H9 (cell line): ENCODE measurements around the gene LRP2. TPM values are rescaled to one million over a fixed set of nuclear protein-coding genes. Genes with fewer than 3 reads are reported as not detected.

Source experiments
- DNase-seq: peaks from one replicate; pipeline ENCODE4 v3.0.0-alpha.2; 2017
- H2AFZ ChIP-seq: one replicate; pipeline ENCODE4 v1.6.1; 2013; ENCODE audit warnings: mild to moderate bottlenecking, low read length, control low read depth, moderate library complexity
- H2AK5ac ChIP-seq: 2 replicates; pipeline ENCODE4 v1.6.1; 2013; ENCODE audit warnings: low read length, control low read depth, mixed read lengths; ENCODE audit not compliant: insufficient read length
- H2BK120ac ChIP-seq: one replicate; pipeline ENCODE4 v1.6.1; 2013; ENCODE audit warnings: low read depth, mild to moderate bottlenecking, low read length, control low read depth, inconsistent platforms; ENCODE audit not compliant: poor library complexity, severe bottlenecking
- H2BK12ac ChIP-seq: 2 replicates; pipeline ENCODE4 v1.6.1; 2013; ENCODE audit warnings: low read length, control low read depth, mixed read lengths, low read depth; ENCODE audit not compliant: insufficient read length
- H2BK15ac ChIP-seq: 2 replicates; pipeline ENCODE4 v1.6.1; 2013; ENCODE audit warnings: low read depth, low read length, control low read depth
- H2BK20ac ChIP-seq: one replicate; pipeline ENCODE4 v1.6.1; 2013; ENCODE audit warnings: low read depth, mild to moderate bottlenecking, low read length, control low read depth, inconsistent platforms; ENCODE audit not compliant: poor library complexity, severe bottlenecking
- H2BK5ac ChIP-seq: 2 replicates; pipeline ENCODE4 v1.6.1; 2013; ENCODE audit warnings: low read length, control low read depth, mixed read lengths; ENCODE audit not compliant: insufficient read length
- H3K14ac ChIP-seq: 2 replicates; pipeline ENCODE4 v1.6.1; 2013; ENCODE audit warnings: low read length, control low read depth; ENCODE audit not compliant: insufficient read depth
- H3K18ac ChIP-seq: 2 replicates; pipeline ENCODE4 v1.6.1; 2013; ENCODE audit warnings: low read depth, mild to moderate bottlenecking, mixed read lengths, low read length, control low read depth; ENCODE audit not compliant: insufficient read length
- H3K23ac ChIP-seq: 2 replicates; pipeline ENCODE4 v1.6.1; 2013; ENCODE audit warnings: low read length, control low read depth, mixed read lengths, low read depth; ENCODE audit not compliant: insufficient read length
- H3K23me2 ChIP-seq: 2 replicates; pipeline ENCODE4 v1.6.1; 2013; ENCODE audit warnings: low read depth, mild to moderate bottlenecking, mixed read lengths, low read length, control low read depth; ENCODE audit not compliant: insufficient read length, poor library complexity, severe bottlenecking
- H3K27ac ChIP-seq: 2 replicates; pipeline ENCODE4 v1.5.1; 2013; ENCODE audit warnings: low read length, control low read depth, mixed read lengths, low read depth; ENCODE audit not compliant: insufficient read length
- H3K27me3 ChIP-seq: 2 replicates; pipeline ENCODE4 v1.6.1; 2013; ENCODE audit warnings: low read length, control low read depth, inconsistent platforms; ENCODE audit not compliant: insufficient read depth
- H3K4ac ChIP-seq: 2 replicates; pipeline ENCODE4 v1.6.1; 2013; ENCODE audit warnings: low read depth, mild to moderate bottlenecking, control low read depth, inconsistent platforms, low read length, moderate library complexity
- H3K4me1 ChIP-seq: 2 replicates; pipeline ENCODE4 v1.6.1; 2013; ENCODE audit warnings: low read length, control low read depth, inconsistent platforms; ENCODE audit not compliant: insufficient read depth
- H3K4me2 ChIP-seq: 2 replicates; pipeline ENCODE4 v1.6.1; 2013; ENCODE audit warnings: low read length, control low read depth, mixed read lengths; ENCODE audit not compliant: insufficient read length, insufficient read depth
- H3K56ac ChIP-seq: 2 replicates; pipeline ENCODE4 v1.6.1; 2013; ENCODE audit warnings: low read depth, mild to moderate bottlenecking, mixed read lengths, low read length, control low read depth; ENCODE audit not compliant: insufficient read length
- H3K79me1 ChIP-seq: 2 replicates; pipeline ENCODE4 v1.6.1; 2013; ENCODE audit warnings: low read depth, mild to moderate bottlenecking, moderate library complexity, low read length, control low read depth, inconsistent platforms; ENCODE audit not compliant: insufficient read depth, poor library complexity, severe bottlenecking
- H3K79me2 ChIP-seq: 2 replicates; pipeline ENCODE4 v1.6.1; 2013; ENCODE audit warnings: low read length, control low read depth, inconsistent platforms; ENCODE audit not compliant: insufficient read depth
- H3K9ac ChIP-seq: 2 replicates; pipeline ENCODE4 v1.6.1; 2013; ENCODE audit warnings: low read length, control low read depth, mixed read lengths; ENCODE audit not compliant: insufficient read length; ENCODE audit errors: extremely low read depth
- H3K9me3 ChIP-seq: one replicate; pipeline ENCODE4 v1.6.1; 2013; ENCODE audit warnings: low read depth, low read length, inconsistent platforms; ENCODE audit not compliant: control insufficient read depth
- H3T11ph ChIP-seq: one replicate; pipeline ENCODE4 v1.6.1; 2013; ENCODE audit warnings: mild to moderate bottlenecking, low read length, control low read depth, inconsistent platforms
- H4K20me1 ChIP-seq: one replicate; pipeline ENCODE4 v1.6.1; 2013; ENCODE audit not compliant: control insufficient read depth, insufficient read length, insufficient read depth
- H4K5ac ChIP-seq: 2 replicates; pipeline ENCODE4 v1.6.1; 2013; ENCODE audit warnings: low read depth, mild to moderate bottlenecking, mixed read lengths, low read length, control low read depth; ENCODE audit not compliant: insufficient read length
- H4K8ac ChIP-seq: replicated peaks from 2 replicates; pipeline ENCODE4 v1.6.1; 2013; ENCODE audit warnings: low read length, control low read depth, mixed read lengths, low read depth; ENCODE audit not compliant: insufficient read length
- H4K91ac ChIP-seq: 2 replicates; pipeline ENCODE4 v1.6.1; 2013; ENCODE audit warnings: low read depth, mild to moderate bottlenecking, moderate library complexity, mixed read lengths, low read length, control low read depth; ENCODE audit not compliant: insufficient read length
- H3K27ac Mint-ChIP-seq, 3 experiments: 2 replicates in 2 of 3; 3 replicates in 1 of 3; pipeline ENCODE4 v1.8.0; 2020 to 2021; ENCODE audit warnings: mixed read lengths in 3 of 3, mild to moderate bottlenecking in 1 of 3, moderate library complexity in 1 of 3
- H3K27me3 Mint-ChIP-seq: 2 replicates; pipeline ENCODE4 v1.8.0; 2021; ENCODE audit warnings: low read depth, mild to moderate bottlenecking, moderate library complexity, mixed read lengths
- H3K36me3 Mint-ChIP-seq, 3 experiments: 2 replicates in 2 of 3; 3 replicates in 1 of 3; pipeline ENCODE4 v1.8.0; 2020 to 2021; ENCODE audit warnings: low read depth in 3 of 3, mixed read lengths in 3 of 3; ENCODE audit not compliant: insufficient read depth in 1 of 3
- H3K4me1 Mint-ChIP-seq, 2 experiments: 2 replicates each; pipeline ENCODE4 v1.8.0; 2020; ENCODE audit warnings: mixed read lengths in 2 of 2
- H3K4me3 Mint-ChIP-seq, 2 experiments: 2 replicates in 1 of 2; 3 replicates in 1 of 2; pipeline ENCODE4 v1.8.0; 2020 to 2021; ENCODE audit warnings: mild to moderate bottlenecking in 2 of 2, mixed read lengths in 2 of 2, moderate library complexity in 1 of 2
- H3K9me3 Mint-ChIP-seq, 2 experiments: 2 replicates in 1 of 2; 3 replicates in 1 of 2; pipeline ENCODE4 v1.8.0; 2020; ENCODE audit warnings: mild to moderate bottlenecking in 2 of 2, mixed read lengths in 2 of 2, moderate library complexity in 1 of 2
- WGBS: extraction: QIAGEN DNeasy Blood & Tissue Kit; methylation state at CpG from one replicate; pipeline ENCODE4 v1.1.7; 2013; ENCODE audit warnings: missing lambda C conversion rate, low lambda C conversion rate, mixed read lengths; ENCODE audit not compliant: insufficient read length; ENCODE audit errors: extremely low coverage; 5-methylcytosine and 5-hydroxymethylcytosine counted together
- total RNA-seq: library from RNA; stranded (reverse); gene quantifications from 2 replicates; pipeline ENCODE4 v1.2.1, GENCODE V29; 2021
- TF ChIP-seq, protein P1 (sequence below): fragments of 200-600 bp; sonication (generic); conservative IDR thresholded peaks from 3 replicates; pipeline ENCODE4 v1.8.0; 2021; ENCODE audit warnings: antibody characterized with exemption, mild to moderate bottlenecking

LRP2 gene
- total RNA-seq, 1 experiment from 2014 or later, result 1.4 TPM

DNA sequence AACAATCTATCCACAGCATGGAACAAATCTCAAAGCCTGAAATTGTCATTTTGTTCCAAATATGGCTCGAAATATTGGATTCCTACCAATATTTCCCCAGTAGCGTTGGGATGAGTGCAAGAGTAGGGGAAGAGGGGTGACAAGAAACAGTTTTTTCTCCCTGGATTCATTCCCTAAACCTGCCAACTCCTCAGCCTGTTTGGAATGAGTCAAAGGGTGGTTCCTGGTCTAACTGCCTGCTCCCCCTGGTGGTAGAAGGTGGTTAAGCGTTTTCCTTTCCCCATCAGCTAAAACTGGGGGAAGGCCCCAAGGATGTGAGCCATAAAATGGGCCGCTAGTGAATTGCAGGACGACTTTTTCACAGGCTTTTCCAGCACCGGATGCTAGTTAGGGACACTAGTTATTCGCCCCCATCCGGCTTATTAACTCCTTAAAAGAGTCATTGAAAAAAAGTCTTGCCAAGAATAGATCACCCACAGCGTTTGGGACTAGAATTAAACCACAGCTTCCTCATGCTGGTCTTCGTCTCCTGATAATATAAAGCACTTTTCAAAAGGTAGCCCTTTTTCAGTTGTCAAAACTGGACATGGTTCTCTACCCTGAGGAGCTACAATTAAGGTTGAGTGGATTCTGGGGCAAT lies 220.5 kb downstream of the LRP2 start:
- H2AFZ ChIP-seq, result no peak overlapping the region
- H2AK5ac ChIP-seq, result no peak overlapping the region
- no peaks in the 10 kb centered on the region; the same call in 1 of the 2 replicates for H3K27me3 Mint-ChIP-seq

More for the DNA sequence above, 220.5 kb downstream of the LRP2 start:
- Histone ChIP-seq H3K56ac (no peak overlapping the region), H3K14ac (no peak overlapping the region), H3K79me2 (no peaks in the 10 kb centered on the region), H3T11ph (no peak overlapping the region), H3K27ac (no peak overlapping the region), H3K4me2 (no peak overlapping the region), H3K27me3 (no peaks in the 10 kb centered on the region), H2BK12ac (no peak overlapping the region), H3K23ac (no peak overlapping the region), H4K20me1 (no peaks in the 10 kb centered on the region), H2BK15ac (no peak overlapping the region), H4K8ac (no peak overlapping the region), H2BK120ac (no peak overlapping the region), H3K9me3 (no peaks in the 10 kb centered on the region), H3K18ac (no peak overlapping the region), H3K79me1 (no peaks in the 10 kb centered on the region), H2BK20ac (no peak overlapping the region), H2BK5ac (no peak overlapping the region), H3K23me2 (no peaks in the 10 kb centered on the region), H4K91ac (no peak overlapping the region), H4K5ac (no peak overlapping the region), H3K4me1 (peaks cover 2% of the 10 kb centered on the region; the same call in 1 of the 2 replicates), H3K4ac (no peak overlapping the region), H3K9ac (no peak overlapping the region)
- no CpG with 5 or more reads among the region's 10 CpGs for WGBS
- Mint-ChIP-seq H3K36me3 (no peaks in the 10 kb centered on the region), H3K4me3 (no peak overlapping the region), H3K27ac (no peak overlapping the region), H3K9me3 (no peaks in the 10 kb centered on the region), H3K4me1 (peaks cover 30 to 32% of the 10 kb centered on the region in 2 experiments)
- DNase-seq, result peak; percentile 75
- TF ChIP-seq, protein P1, sequence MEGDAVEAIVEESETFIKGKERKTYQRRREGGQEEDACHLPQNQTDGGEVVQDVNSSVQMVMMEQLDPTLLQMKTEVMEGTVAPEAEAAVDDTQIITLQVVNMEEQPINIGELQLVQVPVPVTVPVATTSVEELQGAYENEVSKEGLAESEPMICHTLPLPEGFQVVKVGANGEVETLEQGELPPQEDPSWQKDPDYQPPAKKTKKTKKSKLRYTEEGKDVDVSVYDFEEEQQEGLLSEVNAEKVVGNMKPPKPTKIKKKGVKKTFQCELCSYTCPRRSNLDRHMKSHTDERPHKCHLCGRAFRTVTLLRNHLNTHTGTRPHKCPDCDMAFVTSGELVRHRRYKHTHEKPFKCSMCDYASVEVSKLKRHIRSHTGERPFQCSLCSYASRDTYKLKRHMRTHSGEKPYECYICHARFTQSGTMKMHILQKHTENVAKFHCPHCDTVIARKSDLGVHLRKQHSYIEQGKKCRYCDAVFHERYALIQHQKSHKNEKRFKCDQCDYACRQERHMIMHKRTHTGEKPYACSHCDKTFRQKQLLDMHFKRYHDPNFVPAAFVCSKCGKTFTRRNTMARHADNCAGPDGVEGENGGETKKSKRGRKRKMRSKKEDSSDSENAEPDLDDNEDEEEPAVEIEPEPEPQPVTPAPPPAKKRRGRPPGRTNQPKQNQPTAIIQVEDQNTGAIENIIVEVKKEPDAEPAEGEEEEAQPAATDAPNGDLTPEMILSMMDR, result peak; percentile 85
